K562 (cell line): ENCODE results near the gene LAPTM4A. TPM values are rescaled to one million over a fixed set of nuclear protein-coding genes. Genes with fewer than 3 reads are reported as not detected.

Experiments used
- ATAC-seq: fragments of 200-7000 bp; cut with Tn5 transposase; 3 replicates; pipeline ENCODE4 v1.9.1; 2020; ENCODE audit warnings: moderate library complexity
- BruUV-seq: library from RNA; stranded (reverse); fragments of 400-500 nt; replicated peaks from 2 replicates; lab custom pipeline; 2021; lab: Mats Ljungman, UMichigan
- CTCF ChIA-PET: fragments of 300-600 bp; formaldehyde crosslinking; extraction: SDS; loops from one replicate; lab custom pipeline; 2021; ENCODE audit warnings: low intra/inter-chr PET ratio; lab: Yijun Ruan, JAX
- POLR2A ChIA-PET: fragments of 300-600, 350-650 bp; sonication (Branson Sonifier 250); formaldehyde crosslinking; extraction: SDS; loops from one replicate; lab custom pipeline; 2021; ENCODE audit warnings: antibody characterized with exemption, inconsistent platforms; lab: Yijun Ruan, JAX
- DNase-seq, 4 experiments: peaks; one replicate each; pipeline versions ENCODE4 v3.0.0 to v3.0.0-alpha.2; 2011 to 2018; ENCODE audit warnings: low spot score in 3 of 4, mixed read lengths in 3 of 4; ENCODE audit errors: extremely low read depth in 1 of 4
- FAIRE-seq: peaks from 2 replicates; lab custom pipeline; 2011; peaks lifted over from hg19 to GRCh38; lab: Jason Lieb, UNC
- H2AFZ ChIP-seq: 2 replicates; pipeline ENCODE4 v1.6.0; 2011; ENCODE audit warnings: low read depth, low read length, control low read depth, inconsistent platforms
- H3K27ac ChIP-seq: fragments of 200-600 bp; 3 replicates; pipeline ENCODE4 v1.8.0; 2011; ENCODE audit warnings: low read depth, mild to moderate bottlenecking, control low read depth, inconsistent platforms, low read length, moderate library complexity, mixed read lengths; ENCODE audit errors: extremely low read depth
- H3K27me3 ChIP-seq, 2 experiments: fragments of 300-600 bp in 1 of 2; 2 replicates in 1 of 2; 3 replicates in 1 of 2; pipeline versions ENCODE4 v1.6.0 to v1.8.0; 2011; ENCODE audit warnings: inconsistent platforms in 2 of 2, low read length in 2 of 2, mild to moderate bottlenecking in 1 of 2, mixed read lengths in 1 of 2, moderate library complexity in 1 of 2; ENCODE audit not compliant: control insufficient read depth in 2 of 2, insufficient read depth in 2 of 2
- H3K36me3 ChIP-seq: fragments of 300-600 bp; 3 replicates; pipeline ENCODE4 v1.8.0; 2011; ENCODE audit warnings: mild to moderate bottlenecking, low read length, inconsistent platforms; ENCODE audit not compliant: control insufficient read depth, insufficient read depth
- H3K4me1 ChIP-seq, 2 experiments: fragments of 200-600 bp in 1 of 2; replicated peaks in 1 of 2; 2 replicates in 1 of 2; 3 replicates in 1 of 2; pipeline versions ENCODE4 v1.5.1 to v1.8.0; 2011; ENCODE audit warnings: inconsistent platforms in 2 of 2, low read length in 2 of 2, mild to moderate bottlenecking in 1 of 2, mixed read lengths in 1 of 2, moderate library complexity in 1 of 2; ENCODE audit not compliant: control insufficient read depth in 2 of 2, insufficient read depth in 2 of 2
- H3K4me2 ChIP-seq: 2 replicates; pipeline ENCODE4 v1.6.1; 2011; ENCODE audit warnings: low read length, control low read depth, inconsistent platforms, mixed read lengths; ENCODE audit not compliant: insufficient read depth
- H3K4me3 ChIP-seq: fragments of 200-600 bp; sonication (generic), shearing (Covaris generic); 2 replicates; pipeline ENCODE4 v1.5.1; 2016; ENCODE audit warnings: control low read depth, inconsistent platforms
- H3K79me2 ChIP-seq: fragments of 200-600 bp; 3 replicates; pipeline ENCODE4 v1.8.0; 2011; ENCODE audit warnings: low read length, inconsistent platforms; ENCODE audit not compliant: control insufficient read depth, insufficient read depth
- H3K9ac ChIP-seq, 2 experiments: 2 replicates each; pipeline versions ENCODE4 v1.6.0 to v1.6.1; 2011; ENCODE audit warnings: low read depth in 2 of 2, low read length in 2 of 2, control low read depth in 1 of 2, inconsistent platforms in 1 of 2, mild to moderate bottlenecking in 1 of 2, mixed read lengths in 1 of 2; ENCODE audit not compliant: insufficient read depth in 1 of 2
- H3K9me1 ChIP-seq: one replicate; pipeline ENCODE4 v1.6.0; 2011; ENCODE audit warnings: inconsistent platforms, mild to moderate bottlenecking, low read length, moderate library complexity; ENCODE audit not compliant: control insufficient read depth, insufficient read depth
- H3K9me3 ChIP-seq: replicated peaks from 2 replicates; pipeline ENCODE4 v1.5.1; 2011; ENCODE audit warnings: low read depth, low read length, inconsistent platforms; ENCODE audit not compliant: control insufficient read depth, insufficient read depth
- H4K20me1 ChIP-seq: replicated peaks from 2 replicates; pipeline ENCODE4 v1.6.1; 2011; ENCODE audit warnings: low read length, inconsistent platforms, mixed read lengths; ENCODE audit not compliant: control insufficient read depth, insufficient read depth
- GABPB2 ChIP-seq: fragments of 250-450 bp; sonication (Bioruptor Pico); conservative IDR thresholded peaks from 2 replicates; pipeline ENCODE4 v1.5.1; 2021; ENCODE audit warnings: mild to moderate bottlenecking
- GATAD2B ChIP-seq: fragments of 450-650 bp; IDR thresholded peaks from 2 replicates; pipeline ENCODE4 v1.6.1; 2017; ENCODE audit warnings: mild to moderate bottlenecking, borderline replicate concordance
- GTF2B ChIP-seq: IDR thresholded peaks from 2 replicates; pipeline ENCODE4 v1.6.1; 2011; ENCODE audit not compliant: insufficient read length; ENCODE audit errors: extremely low read depth
- HMGXB4 ChIP-seq: sonication (generic); formaldehyde crosslinking; IDR thresholded peaks from 2 replicates; pipeline ENCODE4 v1.8.1; 2023; ENCODE audit warnings: mild to moderate bottlenecking, missing genetic modification reagents
- HNRNPK ChIP-seq: fragments of 200-400 bp; formaldehyde crosslinking; IDR thresholded peaks from one replicate; pipeline ENCODE4 v1.6.1; 2018; ENCODE audit warnings: mild to moderate bottlenecking, low read depth, low read length; ENCODE audit not compliant: poor library complexity, severe bottlenecking
- MYBL2 ChIP-seq, 2 experiments: fragments of 450-650 bp in 1 of 2; sonication (generic) in 1 of 2; formaldehyde crosslinking in 1 of 2; IDR thresholded peaks; 2 replicates each; pipeline versions ENCODE4 v1.6.1 to v1.8.1; 2017 to 2022; ENCODE audit warnings: borderline replicate concordance in 1 of 2, inconsistent platforms in 1 of 2, low read depth in 1 of 2, mild to moderate bottlenecking in 1 of 2, missing genetic modification reagents in 1 of 2, moderate library complexity in 1 of 2
- NELFE ChIP-seq: IDR thresholded peaks from 2 replicates; pipeline ENCODE4 v1.6.1; 2011; ENCODE audit warnings: mild to moderate bottlenecking; ENCODE audit not compliant: insufficient read depth, insufficient read length
- NFIX ChIP-seq: fragments of 250-450 bp; sonication (Bioruptor Pico); IDR thresholded peaks from 2 replicates; pipeline ENCODE4 v1.4.0; 2020; ENCODE audit warnings: low read depth, mild to moderate bottlenecking, moderate library complexity
- PHB ChIP-seq: fragments of 250-450 bp; sonication (Bioruptor Pico); IDR thresholded peaks from 2 replicates; pipeline ENCODE4 v1.5.0; 2021
- STAT6 ChIP-seq: sonication (generic); formaldehyde crosslinking; IDR thresholded peaks from 2 replicates; pipeline ENCODE4 v1.8.1; 2023; ENCODE audit warnings: mild to moderate bottlenecking, missing genetic modification reagents
- TAF7 ChIP-seq: fragments of 450-650 bp; IDR thresholded peaks from 2 replicates; pipeline ENCODE4 v1.6.1; 2016; ENCODE audit warnings: missing genetic modification characterization, missing compliant biosample characterization
- THRA ChIP-seq: fragments of 450-650 bp; IDR thresholded peaks from 2 replicates; pipeline ENCODE4 v1.6.1; 2017; ENCODE audit warnings: mild to moderate bottlenecking, moderate library complexity
- ZNF133 ChIP-seq: fragments of 250-450 bp; sonication (Bioruptor Pico); IDR thresholded peaks from 2 replicates; pipeline ENCODE4 v1.4.0; 2020; ENCODE audit warnings: mild to moderate bottlenecking
- ZNF140 ChIP-seq: fragments of 250-450 bp; sonication (Bioruptor Pico); IDR thresholded peaks from 2 replicates; pipeline ENCODE4 v1.8.0; 2021; ENCODE audit warnings: moderate library complexity, mild to moderate bottlenecking, inconsistent platforms
- ZNF695 ChIP-seq: fragments of 450-650 bp; formaldehyde crosslinking; IDR thresholded peaks from 2 replicates; pipeline ENCODE4 v1.4.0; 2020; ENCODE audit warnings: mild to moderate bottlenecking, moderate library complexity
- WGBS: fragments of 100-300 bp; shearing (Covaris generic); methylation state at CpG from one replicate; pipeline ENCODE4 v1.1.6; 2016; ENCODE audit warnings: low coverage, mixed read lengths; ENCODE audit not compliant: insufficient coverage; ENCODE audit errors: missing lambda C conversion rate; 5-methylcytosine and 5-hydroxymethylcytosine counted together
- in situ Hi-C: fragments of 300-500 bp; cut with MboI; formaldehyde crosslinking; loops from 4 replicates; pipeline ENCODE4 v1.15.0; 2018; ENCODE audit warnings: inconsistent platforms, mixed read lengths
- intact Hi-C: fragments of 100-400 bp; cut with micrococcal nuclease; formaldehyde crosslinking; loops from 2 replicates; pipeline ENCODE4 v1.14.2; 2022
- polyA plus RNA-seq, 8 experiments: library from polyadenylated mRNA; depleted of rRNA in 4 of 8; stranded (reverse) in 5 of 8; unstranded in 3 of 8; fragments of >200 nt; fragmentation: Nextera tagmentation in 2 of 8; fragmentation: Illumina TruSeq in 1 of 8; extraction: Ambion mirVana in 2 of 8; extraction: Trizol in 1 of 8; gene quantifications; 2 replicates each; pipeline versions ENCODE4 v1.2.1 to v1.2.3, GENCODE V29; 2011 to 2014; ENCODE audit warnings: inconsistent platforms in 1 of 8, missing spikeins in 1 of 8
- total RNA-seq, 7 experiments: library from RNA; depleted of rRNA in 6 of 7; stranded (reverse); fragments of >200 nt in 6 of 7; fragmentation: Illumina TruSeq in 2 of 7; extraction: Trizol in 2 of 7; gene quantifications; 2 replicates each; pipeline versions ENCODE4 v1.2.1 to v1.2.3, GENCODE V29; 2011 to 2021; ENCODE audit warnings: low replicate concordance in 1 of 7

The LAPTM4A gene
- total and polyA plus RNA-seq, 9 of the 15 experiments (the other 6 are each of a cell fraction or from before 2014, with no cell fraction given) = 13.4 to 157 (median 50.1) TPM

GRCh38 chr2:20073460-20073859, 22.0 kb upstream of the LAPTM4A start:
- Histone ChIP-seq H3K27ac (no peak overlapping the region), H2AFZ (no peak overlapping the region), H3K79me2 (no peaks in the 10 kb centered on the region), H3K4me1 (peaks cover 2 to 4% of the 10 kb centered on the region in 2 experiments; a peak in 2 of 5 replicates), H3K36me3 (no peaks in the 10 kb centered on the region), H3K9me3 (no peaks in the 10 kb centered on the region), H3K4me2 (no peak overlapping the region), H3K9ac (no peak overlapping the region; a peak in 1 of 4 replicates), H3K4me3 (no peak overlapping the region), H3K9me1 (no peaks in the 10 kb centered on the region), H3K27me3 (no peaks in the 10 kb centered on the region), H4K20me1 (no peaks in the 10 kb centered on the region)
- DNase-seq (no peak), FAIRE-seq (no peak), ATAC-seq (no peak)
- CTCF ChIA-PET = no interaction called here
- intact Hi-C loops (no loop called here), in situ Hi-C loops (no loop called here)
- WGBS = 32% methylated on average over 2 of the region's 2 CpGs
- no TSS peak for BruUV-seq
- POLR2A ChIA-PET = interaction anchor here (0.9 to 1.2 kb wide), 2 partner anchors 12 to 21 kb away, joined by 3 read pairs; no protein-coding TSS in a partner anchor
- TF ChIP-seq NFIX = no peak
- no peak for TF ChIP-seq HMGXB4
- TF ChIP-seq GATAD2B = no peak
- TF ChIP-seq ZNF140 (CRISPR knock-in tag) = no peak
- TF ChIP-seq ZNF695 (CRISPR knock-in tag) = no peak
- no peak for TF ChIP-seq STAT6
- TF ChIP-seq GTF2B = no peak
- TF ChIP-seq MYBL2 (IDR thresholded peaks at IDR 0.05; ENCODE audit: low read depth) = no peak
- TF ChIP-seq MYBL2 (CRISPR knock-in tag; IDR thresholded peaks at IDR 0.05; ENCODE audit: borderline replicate concordance) = no peak
- TF ChIP-seq TAF7 (tag) = no peak
- no peak for TF ChIP-seq GABPB2 (CRISPR knock-in tag)
- TF ChIP-seq HNRNPK = no peak
- no peak for TF ChIP-seq NELFE
- TF ChIP-seq ZNF133 = no peak
- no peak for TF ChIP-seq THRA
- TF ChIP-seq PHB (CRISPR knock-in tag) = no peak
